GM23248 (cell line): ENCODE data around the gene NXPH4.

Source experiments
- EZH2 ChIP-seq: fragments of 200-600 bp; sonication (generic); IDR thresholded peaks from 2 replicates; pipeline ENCODE4 v1.6.1; 2018; ENCODE audit warnings: antibody characterized with exemption, mild to moderate bottlenecking; ENCODE audit not compliant: insufficient read depth, poor library complexity, severe bottlenecking
- EZH2phosphoT487 ChIP-seq: fragments of 200-600 bp; sonication (generic); IDR thresholded peaks from 2 replicates; pipeline ENCODE4 v1.6.1; 2018; ENCODE audit warnings: antibody characterized with exemption, moderate library complexity, mild to moderate bottlenecking, low read depth; ENCODE audit not compliant: insufficient read depth

GRCh38 chr12:57188090-57188425 is 28.5 kb upstream of the NXPH4 start:
- TF ChIP-seq EZH2 (no peak), EZH2phosphoT487 (no peak)
